Panc1 (cell line): ENCODE measurements around the gene CACNA2D3. TPM values are rescaled to one million over a fixed set of nuclear protein-coding genes. Genes with fewer than 3 reads are reported as not detected.

Source experiments
- ATAC-seq: fragments of 200-7000 bp; cut with Tn5 transposase; 2 replicates; pipeline ENCODE4 v1.9.1; 2020; ENCODE audit warnings: mild to moderate bottlenecking, moderate library complexity
- BruUV-seq: library from RNA; stranded (reverse); fragments of 400-500 nt; replicated peaks from 2 replicates; lab custom pipeline; 2021; lab: Mats Ljungman, UMichigan
- CTCF ChIA-PET: fragments of 300-600 bp; sonication (Branson Sonifier 250); formaldehyde crosslinking; loops from one replicate; lab custom pipeline; 2022; ENCODE audit warnings: antibody characterized with exemption; lab: Charles Lee
- POLR2A ChIA-PET: fragments of 300-600 bp; sonication (Branson Sonifier 250); formaldehyde crosslinking; loops from one replicate; lab custom pipeline; 2022; ENCODE audit warnings: antibody characterized with exemption; lab: Charles Lee
- DNase-seq: peaks from one replicate; pipeline ENCODE4 v3.0.0-alpha.2; 2010; ENCODE audit warnings: low read depth, low spot score
- H3K27ac ChIP-seq: 2 replicates; pipeline ENCODE4 v1.5.1; 2011; ENCODE audit warnings: mild to moderate bottlenecking, low read length, inconsistent platforms
- H3K27me3 ChIP-seq: fragments of 200-500 bp; sonication (Bioruptor generic); 2 replicates; pipeline ENCODE4 v1.6.0; 2014; ENCODE audit warnings: low read length, inconsistent platforms; ENCODE audit not compliant: control insufficient read depth, insufficient read depth
- H3K36me3 ChIP-seq: fragments of 200-500 bp; sonication (Bioruptor generic); 2 replicates; pipeline ENCODE4 v1.5.1; 2014; ENCODE audit warnings: inconsistent platforms, mild to moderate bottlenecking, low read length, moderate library complexity; ENCODE audit not compliant: control insufficient read depth, insufficient read depth
- H3K4me1 ChIP-seq: 2 replicates; pipeline ENCODE4 v1.5.1; 2011; ENCODE audit warnings: inconsistent platforms, mild to moderate bottlenecking, low read length, moderate library complexity; ENCODE audit not compliant: control insufficient read depth, insufficient read depth
- H3K4me3 ChIP-seq, 2 experiments: 2 replicates each; pipeline ENCODE4 v1.5.1; 2011 to 2012; ENCODE audit warnings: low read depth in 2 of 2, low read length in 2 of 2, mild to moderate bottlenecking in 2 of 2, inconsistent platforms in 1 of 2, moderate library complexity in 1 of 2
- H3K9me3 ChIP-seq: fragments of 200-500 bp; sonication (Bioruptor generic); 2 replicates; pipeline ENCODE4 v1.5.1; 2014; ENCODE audit warnings: low read depth, mild to moderate bottlenecking, inconsistent platforms, low read length, moderate library complexity; ENCODE audit not compliant: control insufficient read depth, insufficient read depth
- CTCF ChIP-seq: fragments of 450-650 bp; IDR thresholded peaks from 2 replicates; pipeline ENCODE4 v1.5.1; 2017; ENCODE audit warnings: mild to moderate bottlenecking
- POLR2AphosphoS5 ChIP-seq: IDR thresholded peaks from 2 replicates; pipeline ENCODE4 v1.6.1; 2012; ENCODE audit warnings: mild to moderate bottlenecking, low read depth, low read length, moderate library complexity
- REST ChIP-seq, 2 experiments: IDR thresholded peaks; 2 replicates each; pipeline ENCODE4 v1.6.1; 2011 to 2012; ENCODE audit warnings: low read depth in 2 of 2, control low read depth in 1 of 2, low read length in 1 of 2, mild to moderate bottlenecking in 1 of 2, moderate library complexity in 1 of 2; ENCODE audit not compliant: insufficient read depth in 1 of 2
- SIN3A ChIP-seq: IDR thresholded peaks from 2 replicates; pipeline ENCODE4 v1.6.1; 2012; ENCODE audit warnings: low read depth, mild to moderate bottlenecking, low read length, moderate library complexity, borderline replicate concordance; ENCODE audit not compliant: insufficient read depth
- TCF7L2 ChIP-seq: IDR thresholded peaks from 2 replicates; pipeline ENCODE4 v1.6.1; 2011; ENCODE audit warnings: mild to moderate bottlenecking, low read depth, low read length, inconsistent platforms
- in situ Hi-C: cut with HindIII; loops from 2 replicates; pipeline ENCODE4 v1.10.0; 2016; ENCODE audit warnings: low sequenced_read_pairs, low pct_unique_long_range_greater_than_20kb
- intact Hi-C: fragments of 100-400 bp; cut with micrococcal nuclease; formaldehyde crosslinking; loops from one replicate; pipeline ENCODE4 v1.10.0; 2022; ENCODE audit not compliant: unreplicated experiment
- total RNA-seq: library from RNA; stranded (reverse); gene quantifications from one replicate; pipeline ENCODE4 v1.2.1, GENCODE V29; 2021; ENCODE audit not compliant: unreplicated experiment

Gene CACNA2D3
- total RNA-seq, 1 experiment from 2014 or later: 0.41 TPM

GRCh38 chr3:54093491-54094248 is 28.7 kb upstream of the CACNA2D3 start:
- no peak for ATAC-seq
- no peak for DNase-seq
- TF ChIP-seq CTCF (no peak), POLR2AphosphoS5 (no peak)
- H3K9me3 ChIP-seq: no peaks in the 10 kb centered on the region
- in situ Hi-C loops: no loop called here
- no TSS peak for BruUV-seq
- H3K4me3 ChIP-seq: no peak overlapping the region
- H3K27ac ChIP-seq: no peak overlapping the region
- H3K27me3 ChIP-seq: peaks cover 6% of the 10 kb centered on the region
- H3K4me1 ChIP-seq: no peaks in the 10 kb centered on the region
- CTCF ChIA-PET: no interaction called here
- no peaks in the 10 kb centered on the region for H3K36me3 ChIP-seq
- POLR2A ChIA-PET: no interaction called here
- intact Hi-C loops: no loop called here

GRCh38 chr3:54094926-54095325 is 27.4 kb upstream of the CACNA2D3 start:
- in situ Hi-C loops: no loop called here
- no TSS peak for BruUV-seq
- H3K9me3 ChIP-seq: no peaks in the 10 kb centered on the region
- H3K4me3 ChIP-seq: no peak overlapping the region
- no peaks in the 10 kb centered on the region for H3K4me1 ChIP-seq
- intact Hi-C loops: no loop called here
- no peak overlapping the region for H3K27ac ChIP-seq
- TF ChIP-seq SIN3A (no peak), REST (IDR thresholded peaks at IDR 0.05; ENCODE audit: insufficient read depth in 1 of 2, low read depth in 2 of 2, low read length in 1 of 2) (no peak), POLR2AphosphoS5 (no peak), CTCF (no peak), TCF7L2 (no peak)
- POLR2A ChIA-PET: no interaction called here
- CTCF ChIA-PET: no interaction called here
- no peaks in the 10 kb centered on the region for H3K36me3 ChIP-seq
- ATAC-seq (no peak), DNase-seq (no peak)
- peaks cover 5% of the 10 kb centered on the region for H3K27me3 ChIP-seq
